H9 (cell line): ENCODE results near the gene MED27. TPM values are rescaled to one million over a fixed set of nuclear protein-coding genes. Genes with fewer than 3 reads are reported as not detected.

Experiments
- DNase-seq: peaks from one replicate; pipeline ENCODE4 v3.0.0-alpha.2; 2017
- H2AFZ ChIP-seq: one replicate; pipeline ENCODE4 v1.6.1; 2013; ENCODE audit warnings: mild to moderate bottlenecking, low read length, control low read depth, moderate library complexity
- H2AK5ac ChIP-seq: 2 replicates; pipeline ENCODE4 v1.6.1; 2013; ENCODE audit warnings: low read length, control low read depth, mixed read lengths; ENCODE audit not compliant: insufficient read length
- H2BK120ac ChIP-seq: one replicate; pipeline ENCODE4 v1.6.1; 2013; ENCODE audit warnings: low read depth, mild to moderate bottlenecking, low read length, control low read depth, inconsistent platforms; ENCODE audit not compliant: poor library complexity, severe bottlenecking
- H2BK12ac ChIP-seq: 2 replicates; pipeline ENCODE4 v1.6.1; 2013; ENCODE audit warnings: low read length, control low read depth, mixed read lengths, low read depth; ENCODE audit not compliant: insufficient read length
- H2BK15ac ChIP-seq: 2 replicates; pipeline ENCODE4 v1.6.1; 2013; ENCODE audit warnings: low read depth, low read length, control low read depth
- H2BK20ac ChIP-seq: one replicate; pipeline ENCODE4 v1.6.1; 2013; ENCODE audit warnings: low read depth, mild to moderate bottlenecking, low read length, control low read depth, inconsistent platforms; ENCODE audit not compliant: poor library complexity, severe bottlenecking
- H2BK5ac ChIP-seq: 2 replicates; pipeline ENCODE4 v1.6.1; 2013; ENCODE audit warnings: low read length, control low read depth, mixed read lengths; ENCODE audit not compliant: insufficient read length
- H3K14ac ChIP-seq: 2 replicates; pipeline ENCODE4 v1.6.1; 2013; ENCODE audit warnings: low read length, control low read depth; ENCODE audit not compliant: insufficient read depth
- H3K18ac ChIP-seq: 2 replicates; pipeline ENCODE4 v1.6.1; 2013; ENCODE audit warnings: low read depth, mild to moderate bottlenecking, mixed read lengths, low read length, control low read depth; ENCODE audit not compliant: insufficient read length
- H3K23ac ChIP-seq: 2 replicates; pipeline ENCODE4 v1.6.1; 2013; ENCODE audit warnings: low read length, control low read depth, mixed read lengths, low read depth; ENCODE audit not compliant: insufficient read length
- H3K23me2 ChIP-seq: 2 replicates; pipeline ENCODE4 v1.6.1; 2013; ENCODE audit warnings: low read depth, mild to moderate bottlenecking, mixed read lengths, low read length, control low read depth; ENCODE audit not compliant: insufficient read length, poor library complexity, severe bottlenecking
- H3K27ac ChIP-seq: 2 replicates; pipeline ENCODE4 v1.5.1; 2013; ENCODE audit warnings: low read length, control low read depth, mixed read lengths, low read depth; ENCODE audit not compliant: insufficient read length
- H3K27me3 ChIP-seq: 2 replicates; pipeline ENCODE4 v1.6.1; 2013; ENCODE audit warnings: low read length, control low read depth, inconsistent platforms; ENCODE audit not compliant: insufficient read depth
- H3K4ac ChIP-seq: 2 replicates; pipeline ENCODE4 v1.6.1; 2013; ENCODE audit warnings: low read depth, mild to moderate bottlenecking, control low read depth, inconsistent platforms, low read length, moderate library complexity
- H3K4me1 ChIP-seq: 2 replicates; pipeline ENCODE4 v1.6.1; 2013; ENCODE audit warnings: low read length, control low read depth, inconsistent platforms; ENCODE audit not compliant: insufficient read depth
- H3K4me2 ChIP-seq: 2 replicates; pipeline ENCODE4 v1.6.1; 2013; ENCODE audit warnings: low read length, control low read depth, mixed read lengths; ENCODE audit not compliant: insufficient read length, insufficient read depth
- H3K56ac ChIP-seq: 2 replicates; pipeline ENCODE4 v1.6.1; 2013; ENCODE audit warnings: low read depth, mild to moderate bottlenecking, mixed read lengths, low read length, control low read depth; ENCODE audit not compliant: insufficient read length
- H3K79me1 ChIP-seq: 2 replicates; pipeline ENCODE4 v1.6.1; 2013; ENCODE audit warnings: low read depth, mild to moderate bottlenecking, moderate library complexity, low read length, control low read depth, inconsistent platforms; ENCODE audit not compliant: insufficient read depth, poor library complexity, severe bottlenecking
- H3K79me2 ChIP-seq: 2 replicates; pipeline ENCODE4 v1.6.1; 2013; ENCODE audit warnings: low read length, control low read depth, inconsistent platforms; ENCODE audit not compliant: insufficient read depth
- H3K9ac ChIP-seq: 2 replicates; pipeline ENCODE4 v1.6.1; 2013; ENCODE audit warnings: low read length, control low read depth, mixed read lengths; ENCODE audit not compliant: insufficient read length; ENCODE audit errors: extremely low read depth
- H3K9me3 ChIP-seq: one replicate; pipeline ENCODE4 v1.6.1; 2013; ENCODE audit warnings: low read depth, low read length, inconsistent platforms; ENCODE audit not compliant: control insufficient read depth
- H3T11ph ChIP-seq: one replicate; pipeline ENCODE4 v1.6.1; 2013; ENCODE audit warnings: mild to moderate bottlenecking, low read length, control low read depth, inconsistent platforms
- H4K20me1 ChIP-seq: one replicate; pipeline ENCODE4 v1.6.1; 2013; ENCODE audit not compliant: control insufficient read depth, insufficient read length, insufficient read depth
- H4K5ac ChIP-seq: 2 replicates; pipeline ENCODE4 v1.6.1; 2013; ENCODE audit warnings: low read depth, mild to moderate bottlenecking, mixed read lengths, low read length, control low read depth; ENCODE audit not compliant: insufficient read length
- H4K8ac ChIP-seq: replicated peaks from 2 replicates; pipeline ENCODE4 v1.6.1; 2013; ENCODE audit warnings: low read length, control low read depth, mixed read lengths, low read depth; ENCODE audit not compliant: insufficient read length
- H4K91ac ChIP-seq: 2 replicates; pipeline ENCODE4 v1.6.1; 2013; ENCODE audit warnings: low read depth, mild to moderate bottlenecking, moderate library complexity, mixed read lengths, low read length, control low read depth; ENCODE audit not compliant: insufficient read length
- H3K27ac Mint-ChIP-seq, 3 experiments: 2 replicates in 2 of 3; 3 replicates in 1 of 3; pipeline ENCODE4 v1.8.0; 2020 to 2021; ENCODE audit warnings: mixed read lengths in 3 of 3, mild to moderate bottlenecking in 1 of 3, moderate library complexity in 1 of 3
- H3K27me3 Mint-ChIP-seq: 2 replicates; pipeline ENCODE4 v1.8.0; 2021; ENCODE audit warnings: low read depth, mild to moderate bottlenecking, moderate library complexity, mixed read lengths
- H3K36me3 Mint-ChIP-seq, 3 experiments: 2 replicates in 2 of 3; 3 replicates in 1 of 3; pipeline ENCODE4 v1.8.0; 2020 to 2021; ENCODE audit warnings: low read depth in 3 of 3, mixed read lengths in 3 of 3; ENCODE audit not compliant: insufficient read depth in 1 of 3
- H3K4me1 Mint-ChIP-seq, 2 experiments: 2 replicates each; pipeline ENCODE4 v1.8.0; 2020; ENCODE audit warnings: mixed read lengths in 2 of 2
- H3K4me3 Mint-ChIP-seq, 2 experiments: 2 replicates in 1 of 2; 3 replicates in 1 of 2; pipeline ENCODE4 v1.8.0; 2020 to 2021; ENCODE audit warnings: mild to moderate bottlenecking in 2 of 2, mixed read lengths in 2 of 2, moderate library complexity in 1 of 2
- H3K9me3 Mint-ChIP-seq, 2 experiments: 2 replicates in 1 of 2; 3 replicates in 1 of 2; pipeline ENCODE4 v1.8.0; 2020; ENCODE audit warnings: mild to moderate bottlenecking in 2 of 2, mixed read lengths in 2 of 2, moderate library complexity in 1 of 2
- WGBS: extraction: QIAGEN DNeasy Blood & Tissue Kit; methylation state at CpG from one replicate; pipeline ENCODE4 v1.1.7; 2013; ENCODE audit warnings: missing lambda C conversion rate, low lambda C conversion rate, mixed read lengths; ENCODE audit not compliant: insufficient read length; ENCODE audit errors: extremely low coverage; 5-methylcytosine and 5-hydroxymethylcytosine counted together
- total RNA-seq: library from RNA; stranded (reverse); gene quantifications from 2 replicates; pipeline ENCODE4 v1.2.1, GENCODE V29; 2021
- TF ChIP-seq, protein P1 (sequence below): fragments of 200-600 bp; sonication (generic); conservative IDR thresholded peaks from 3 replicates; pipeline ENCODE4 v1.8.0; 2021; ENCODE audit warnings: antibody characterized with exemption, mild to moderate bottlenecking

Gene MED27
- total RNA-seq, 1 experiment from 2014 or later = 33.5 TPM

GRCh38 chr9:131959887-131960286 lies 119.8 kb downstream of the MED27 start:
- Histone ChIP-seq H4K20me1 (no peaks in the 10 kb centered on the region), H4K8ac (no peak overlapping the region), H3K27me3 (peaks cover 2% of the 10 kb centered on the region; the same call in 1 of the 2 replicates), H2BK15ac (no peak overlapping the region), H3K4ac (no peak overlapping the region), H3K9ac (no peak overlapping the region), H3K14ac (no peak overlapping the region), H3K56ac (no peak overlapping the region), H2BK20ac (no peak overlapping the region), H2BK120ac (no peak overlapping the region), H2AFZ (no peak overlapping the region), H2BK5ac (no peak overlapping the region), H2BK12ac (no peak overlapping the region), H3K79me1 (no peaks in the 10 kb centered on the region), H2AK5ac (no peak overlapping the region), H3K9me3 (no peaks in the 10 kb centered on the region), H3K23ac (no peak overlapping the region), H4K5ac (no peak overlapping the region), H3T11ph (no peak overlapping the region), H3K4me2 (no peak overlapping the region), H3K27ac (no peak overlapping the region), H3K18ac (no peak overlapping the region), H4K91ac (no peak overlapping the region), H3K79me2 (no peaks in the 10 kb centered on the region), H3K4me1 (no peaks in the 10 kb centered on the region), H3K23me2 (no peaks in the 10 kb centered on the region)
- Mint-ChIP-seq H3K27ac (no peak overlapping the region), H3K9me3 (peaks cover 0 to 4% of the 10 kb centered on the region in 2 experiments; a peak in 1 of 5 replicates), H3K36me3 (peaks cover 7% of the 10 kb centered on the region in 3 experiments; a peak in 6 of 7 replicates), H3K4me3 (no peak overlapping the region), H3K4me1 (peaks cover 15 to 16% of the 10 kb centered on the region in 2 experiments), H3K27me3 (peaks cover 37% of the 10 kb centered on the region)
- no CpG with 5 or more reads among the region's 2 CpGs for WGBS
- TF ChIP-seq, protein P1, sequence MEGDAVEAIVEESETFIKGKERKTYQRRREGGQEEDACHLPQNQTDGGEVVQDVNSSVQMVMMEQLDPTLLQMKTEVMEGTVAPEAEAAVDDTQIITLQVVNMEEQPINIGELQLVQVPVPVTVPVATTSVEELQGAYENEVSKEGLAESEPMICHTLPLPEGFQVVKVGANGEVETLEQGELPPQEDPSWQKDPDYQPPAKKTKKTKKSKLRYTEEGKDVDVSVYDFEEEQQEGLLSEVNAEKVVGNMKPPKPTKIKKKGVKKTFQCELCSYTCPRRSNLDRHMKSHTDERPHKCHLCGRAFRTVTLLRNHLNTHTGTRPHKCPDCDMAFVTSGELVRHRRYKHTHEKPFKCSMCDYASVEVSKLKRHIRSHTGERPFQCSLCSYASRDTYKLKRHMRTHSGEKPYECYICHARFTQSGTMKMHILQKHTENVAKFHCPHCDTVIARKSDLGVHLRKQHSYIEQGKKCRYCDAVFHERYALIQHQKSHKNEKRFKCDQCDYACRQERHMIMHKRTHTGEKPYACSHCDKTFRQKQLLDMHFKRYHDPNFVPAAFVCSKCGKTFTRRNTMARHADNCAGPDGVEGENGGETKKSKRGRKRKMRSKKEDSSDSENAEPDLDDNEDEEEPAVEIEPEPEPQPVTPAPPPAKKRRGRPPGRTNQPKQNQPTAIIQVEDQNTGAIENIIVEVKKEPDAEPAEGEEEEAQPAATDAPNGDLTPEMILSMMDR = no peak
- no peak for DNase-seq
